NB4 (cell line): Measurements from ENCODE around the gene CEACAM21.

Experiments used
- POLR2A ChIP-seq: IDR thresholded peaks from 2 replicates; pipeline ENCODE4 v1.6.1; 2011; ENCODE audit warnings: mild to moderate bottlenecking; ENCODE audit not compliant: insufficient read length; ENCODE audit errors: extremely low read depth
- TF ChIP-seq, protein P1 (sequence below): IDR thresholded peaks from one replicate; pipeline ENCODE4 v1.5.1; 2012; ENCODE audit warnings: low read depth, low read length
- TF ChIP-seq, protein P2 (sequence below): IDR thresholded peaks from 2 replicates; pipeline ENCODE4 v1.6.1; 2011; ENCODE audit warnings: low read depth, low read length

DNA sequence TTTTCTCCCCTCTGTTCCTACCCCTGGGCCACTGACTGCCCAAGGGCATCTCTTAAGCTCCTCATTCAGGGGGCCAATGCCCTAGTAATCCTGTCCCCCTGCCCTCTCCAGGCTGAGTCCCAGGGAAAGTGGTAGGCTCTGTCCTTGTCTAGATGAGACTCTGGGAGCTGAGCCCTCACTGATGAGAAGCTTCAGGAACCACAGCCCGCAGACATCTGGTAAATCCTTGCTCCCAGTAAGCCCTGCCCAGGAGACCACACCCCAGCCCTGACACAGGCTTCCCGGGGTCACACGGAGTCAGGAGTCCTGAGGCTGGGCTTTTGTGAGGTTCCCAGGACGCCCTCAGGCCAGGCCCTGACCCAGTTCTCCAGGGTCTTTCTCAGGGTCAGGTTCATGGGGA is 49.0 kb downstream of the CEACAM21 start:
- TF ChIP-seq, protein P1, sequence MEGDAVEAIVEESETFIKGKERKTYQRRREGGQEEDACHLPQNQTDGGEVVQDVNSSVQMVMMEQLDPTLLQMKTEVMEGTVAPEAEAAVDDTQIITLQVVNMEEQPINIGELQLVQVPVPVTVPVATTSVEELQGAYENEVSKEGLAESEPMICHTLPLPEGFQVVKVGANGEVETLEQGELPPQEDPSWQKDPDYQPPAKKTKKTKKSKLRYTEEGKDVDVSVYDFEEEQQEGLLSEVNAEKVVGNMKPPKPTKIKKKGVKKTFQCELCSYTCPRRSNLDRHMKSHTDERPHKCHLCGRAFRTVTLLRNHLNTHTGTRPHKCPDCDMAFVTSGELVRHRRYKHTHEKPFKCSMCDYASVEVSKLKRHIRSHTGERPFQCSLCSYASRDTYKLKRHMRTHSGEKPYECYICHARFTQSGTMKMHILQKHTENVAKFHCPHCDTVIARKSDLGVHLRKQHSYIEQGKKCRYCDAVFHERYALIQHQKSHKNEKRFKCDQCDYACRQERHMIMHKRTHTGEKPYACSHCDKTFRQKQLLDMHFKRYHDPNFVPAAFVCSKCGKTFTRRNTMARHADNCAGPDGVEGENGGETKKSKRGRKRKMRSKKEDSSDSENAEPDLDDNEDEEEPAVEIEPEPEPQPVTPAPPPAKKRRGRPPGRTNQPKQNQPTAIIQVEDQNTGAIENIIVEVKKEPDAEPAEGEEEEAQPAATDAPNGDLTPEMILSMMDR, result no peak
- TF ChIP-seq, protein P2, sequence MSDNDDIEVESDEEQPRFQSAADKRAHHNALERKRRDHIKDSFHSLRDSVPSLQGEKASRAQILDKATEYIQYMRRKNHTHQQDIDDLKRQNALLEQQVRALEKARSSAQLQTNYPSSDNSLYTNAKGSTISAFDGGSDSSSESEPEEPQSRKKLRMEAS, result no peak
- TF ChIP-seq POLR2A, result no peak
